Stimulated activated memory B cell treated with anti-CD40 and anti-IgM and Interleukin-4, amounts not matched to agents 10 μg/mL and 1 μg/mL and 100 μg/mL, for 72 hours (primary cell): ENCODE measurements around the gene FASTK.

Experiments used
- ATAC-seq: fragments of 150-1000 bp; cut with Tn5 transposase; 2 replicates; pipeline ENCODE4 v1.10.0; 2021
- H3K27ac Mint-ChIP-seq: one replicate; pipeline ENCODE4 v1.8.0; 2022; ENCODE audit warnings: mild to moderate bottlenecking, mixed read lengths
- H3K27me3 Mint-ChIP-seq: one replicate; pipeline ENCODE4 v1.8.0; 2022; ENCODE audit warnings: mixed read lengths
- H3K36me3 Mint-ChIP-seq: one replicate; pipeline ENCODE4 v1.8.0; 2022; ENCODE audit warnings: mixed read lengths
- H3K4me1 Mint-ChIP-seq: one replicate; pipeline ENCODE4 v1.8.0; 2022; ENCODE audit warnings: mixed read lengths
- H3K4me3 Mint-ChIP-seq: one replicate; pipeline ENCODE4 v1.8.0; 2022; ENCODE audit warnings: mild to moderate bottlenecking, moderate library complexity, mixed read lengths
- H3K9me3 Mint-ChIP-seq: one replicate; pipeline ENCODE4 v1.8.0; 2022; ENCODE audit warnings: mixed read lengths

The FASTK gene

DNA sequence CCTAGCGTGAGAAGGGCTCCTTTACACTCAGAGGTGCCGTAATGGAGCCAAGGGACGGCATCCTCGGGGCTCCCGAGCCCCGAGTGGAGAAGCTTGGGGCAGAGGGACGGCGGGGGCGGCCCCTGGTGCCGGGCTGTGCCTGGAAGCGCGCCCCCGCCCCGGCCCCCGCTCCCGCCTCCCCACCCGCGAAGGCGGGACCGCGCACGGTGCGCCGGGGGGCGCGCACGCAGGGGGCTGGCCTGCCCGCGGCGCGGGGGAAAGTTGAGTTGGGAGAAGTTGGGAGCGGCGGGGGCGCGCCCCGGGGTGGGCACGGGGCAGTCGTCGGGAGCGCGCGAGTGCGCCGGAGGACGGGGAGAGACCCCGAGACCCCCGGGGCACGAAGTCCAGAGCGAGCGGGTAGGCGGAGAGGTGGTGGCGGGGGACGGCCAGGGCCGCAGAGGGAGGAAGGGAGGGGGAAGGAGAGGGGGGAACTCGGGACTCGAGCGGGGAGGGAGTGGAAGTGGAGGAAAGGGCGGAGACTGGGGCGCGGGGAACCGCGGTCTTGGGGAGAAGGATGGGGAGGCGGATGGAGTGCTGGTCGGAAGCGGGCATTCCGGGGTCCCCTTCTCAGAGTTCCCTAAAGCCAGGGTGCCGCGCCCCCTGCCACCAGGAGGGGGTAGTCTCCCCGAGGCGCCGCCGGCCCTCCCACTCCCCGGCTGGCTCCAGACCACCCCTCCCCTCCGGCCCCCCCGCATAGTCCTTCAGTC is 21.1 kb downstream of the FASTK start, which contains the start of gene SLC4A2:
Gene SLC4A2, plus strand, starts transcription at position 223 of the 746 bp plus-strand sequence. CDS start 2,399 bp downstream, outside the sequence.
- peak; percentile 62 for ATAC-seq
- Mint-ChIP-seq H3K9me3 (no peaks in the 10 kb centered on the region), H3K4me3 (peak within 1 kb of the TSS; percentile 88), H3K27ac (peak within 1 kb of the TSS; percentile 86), H3K27me3 (no peaks in the 10 kb centered on the region), H3K36me3 (peaks cover 19% of the 10 kb centered on the region), H3K4me1 (peaks cover 46% of the 10 kb centered on the region)

DNA sequence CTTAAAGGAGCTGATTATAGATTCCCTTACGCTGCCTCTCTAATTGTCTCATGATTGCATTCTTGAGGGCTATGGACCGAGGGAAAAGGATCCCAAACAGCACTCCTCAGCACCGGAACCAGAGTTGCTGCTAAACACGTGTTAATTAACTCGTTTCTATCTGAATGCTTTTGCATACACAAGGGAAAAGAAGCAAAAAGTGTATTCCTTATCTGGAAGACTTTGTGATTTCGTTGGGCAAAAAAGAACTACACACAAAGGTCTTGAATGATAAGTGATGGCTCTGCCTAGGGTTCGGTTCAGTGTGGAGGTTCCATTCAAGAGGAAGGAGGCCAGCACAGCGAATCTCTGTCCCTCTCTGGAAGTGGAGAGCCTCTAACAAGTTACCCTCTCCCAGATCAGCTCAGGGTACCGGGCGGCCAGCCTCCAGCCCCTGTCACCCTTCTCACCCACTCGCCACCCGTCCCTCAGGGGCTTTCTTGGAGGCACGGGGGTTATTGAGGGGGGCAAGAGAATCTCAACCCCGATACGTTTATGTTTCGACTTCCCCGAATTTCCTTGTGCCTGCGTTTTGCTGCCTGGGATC is 21.7 kb downstream of the FASTK start:
- ATAC-seq, result no peak
- peaks cover 46% of the 10 kb centered on the region for H3K4me1 Mint-ChIP-seq
- H3K9me3 Mint-ChIP-seq, result no peaks in the 10 kb centered on the region
- peaks cover 20% of the 10 kb centered on the region for H3K36me3 Mint-ChIP-seq
- H3K4me3 Mint-ChIP-seq, result peak overlapping the region; percentile 88
- H3K27me3 Mint-ChIP-seq, result no peaks in the 10 kb centered on the region
- peak overlapping the region; percentile 86 for H3K27ac Mint-ChIP-seq

DNA sequence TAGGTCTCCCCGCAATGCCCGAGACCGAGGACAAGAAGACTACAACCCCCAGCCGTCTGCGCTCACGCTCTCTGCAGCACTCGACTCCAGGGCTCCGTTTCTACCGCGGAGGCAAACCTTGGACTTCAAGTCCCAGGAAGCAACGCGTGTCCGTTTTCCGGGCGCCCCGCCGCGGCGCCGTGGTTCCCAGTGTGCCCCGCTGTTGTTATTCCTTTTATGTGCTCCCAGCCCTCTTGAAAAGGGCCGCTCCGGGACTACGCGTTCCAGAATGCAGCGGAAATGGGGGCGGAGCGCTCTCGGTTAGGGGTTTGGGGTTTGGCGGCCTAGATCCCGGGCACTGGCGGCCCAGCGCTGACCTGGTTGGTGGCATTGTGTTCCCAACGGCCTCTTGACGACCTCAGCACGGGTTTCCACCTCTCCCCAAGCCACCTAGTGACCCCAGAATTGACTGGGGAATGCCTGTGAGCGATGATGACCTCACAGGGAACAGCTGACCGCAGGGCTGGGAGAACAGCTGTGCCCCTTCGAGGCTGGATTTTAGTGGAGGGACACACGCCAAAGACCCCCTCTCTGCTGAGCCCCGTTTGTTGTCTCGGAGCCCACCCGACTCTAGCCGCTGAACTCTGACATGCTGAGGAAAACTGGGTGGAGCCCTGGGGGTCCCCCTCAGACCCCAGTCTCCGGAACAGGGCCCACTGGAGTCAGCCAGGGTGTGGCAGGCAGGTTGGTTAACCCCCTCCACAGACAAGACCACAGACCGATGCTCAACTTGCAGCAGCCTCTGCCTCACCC is 22.4 kb downstream of the FASTK start:
- Mint-ChIP-seq H3K27ac (peak overlapping the region; percentile 86), H3K9me3 (no peaks in the 10 kb centered on the region), H3K27me3 (no peaks in the 10 kb centered on the region), H3K4me1 (peaks cover 46% of the 10 kb centered on the region), H3K4me3 (peak overlapping the region; percentile 88), H3K36me3 (peaks cover 23% of the 10 kb centered on the region)
- peak; percentile 95 for ATAC-seq

DNA sequence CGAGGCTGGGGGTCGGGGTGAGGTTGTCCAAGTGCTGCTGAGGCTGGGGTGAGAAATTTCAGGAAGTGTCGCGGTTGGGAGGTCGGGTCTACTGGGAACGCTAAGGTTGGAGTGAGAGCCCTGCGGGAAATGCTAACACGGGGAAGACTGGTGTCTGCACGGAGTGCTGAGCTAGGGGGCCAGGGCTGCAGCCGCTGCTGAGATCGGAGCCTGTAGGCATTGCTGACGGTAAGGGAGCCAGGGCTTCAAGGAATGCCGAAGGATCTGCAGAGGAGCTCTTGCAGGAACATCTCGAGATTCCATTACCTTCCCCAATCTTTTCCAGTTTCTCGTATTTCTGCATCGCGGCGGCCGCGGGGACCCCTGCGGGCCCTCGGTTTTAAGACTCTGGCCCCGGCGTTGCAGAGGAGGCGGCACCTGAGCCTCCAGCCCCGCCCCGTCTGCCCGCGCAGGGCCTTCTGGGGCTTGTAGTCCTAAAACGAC is 23.1 kb downstream of the FASTK start, which contains the start of gene CDK5:
Gene CDK5, minus strand, starts transcription at position 392 of the 483 bp plus-strand sequence. Its CDS starts 49 bp downstream, at position 343.
- no peaks in the 10 kb centered on the region for H3K9me3 Mint-ChIP-seq
- peak within 1 kb of the TSS; percentile 86 for H3K27ac Mint-ChIP-seq
- peaks cover 46% of the 10 kb centered on the region for H3K4me1 Mint-ChIP-seq
- peak; percentile 0 for ATAC-seq
- peaks cover 5% of the 10 kb centered on the region for H3K27me3 Mint-ChIP-seq
- H3K36me3 Mint-ChIP-seq, result peaks cover 28% of the 10 kb centered on the region
- peak within 1 kb of the TSS; percentile 88 for H3K4me3 Mint-ChIP-seq

DNA sequence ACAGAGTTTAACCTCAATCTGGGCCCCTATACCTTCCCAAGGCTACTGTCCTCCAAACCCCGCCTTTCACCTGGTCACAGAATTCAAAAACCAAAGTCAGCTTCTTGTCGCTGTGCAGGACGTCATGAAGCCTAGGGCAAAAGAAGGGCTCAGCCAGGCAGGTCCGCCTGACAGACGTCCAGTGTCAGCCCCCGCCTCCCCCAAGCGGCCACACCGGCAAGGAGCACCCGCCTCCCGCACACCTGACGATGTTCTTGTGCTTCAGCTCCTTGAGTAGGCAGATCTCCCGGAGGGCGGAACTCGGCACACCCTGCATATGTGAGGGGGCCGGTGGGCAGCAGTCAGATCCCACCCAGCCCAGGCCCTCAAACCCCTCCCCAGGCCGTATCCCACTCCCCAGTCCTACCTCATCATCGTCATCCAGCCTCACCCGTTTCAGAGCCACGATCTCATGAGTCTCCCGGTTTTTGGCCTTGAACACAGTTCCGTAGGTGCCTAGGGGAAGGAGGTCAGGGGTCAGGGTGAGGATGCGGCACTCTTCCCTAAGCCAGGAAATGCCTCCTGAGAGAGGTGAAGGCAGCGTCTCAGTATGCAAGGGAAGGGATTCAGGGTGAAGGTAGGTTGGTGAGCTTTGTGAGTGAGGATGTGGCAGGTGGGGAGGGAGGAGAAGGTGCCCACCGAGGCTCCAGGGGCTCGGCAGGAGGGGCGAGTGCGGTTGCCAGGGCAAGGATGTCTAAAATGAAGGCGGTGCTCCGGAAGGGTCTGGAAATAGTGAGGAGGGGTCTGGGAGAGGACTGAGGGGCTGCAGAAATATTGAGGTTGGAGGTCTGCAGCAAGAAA is 23.7 kb downstream of the FASTK start:
- H3K9me3 Mint-ChIP-seq, result no peaks in the 10 kb centered on the region
- peaks cover 11% of the 10 kb centered on the region for H3K27me3 Mint-ChIP-seq
- no peak for ATAC-seq
- H3K36me3 Mint-ChIP-seq, result peaks cover 31% of the 10 kb centered on the region
- H3K4me1 Mint-ChIP-seq, result peaks cover 45% of the 10 kb centered on the region
- peak overlapping the region; percentile 88 for H3K4me3 Mint-ChIP-seq
- H3K27ac Mint-ChIP-seq, result peak overlapping the region; percentile 86

DNA sequence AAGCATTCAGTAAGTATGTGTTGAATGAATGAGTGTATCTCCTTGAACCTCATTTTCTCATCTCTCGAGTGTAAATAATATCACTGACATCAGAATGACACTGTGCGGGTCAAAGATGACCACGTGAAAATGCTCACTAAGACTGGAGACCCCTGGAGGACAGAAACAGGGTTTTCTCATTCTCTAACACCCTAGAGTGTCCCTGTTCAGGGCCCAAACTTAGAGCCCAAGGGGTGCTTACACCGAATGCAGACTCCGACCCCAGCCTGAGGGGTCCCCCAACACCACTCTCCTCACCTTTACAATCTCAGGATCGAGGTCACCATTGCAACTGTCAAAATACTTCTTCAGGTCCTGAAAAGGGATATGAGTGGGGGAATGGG is 24.3 kb downstream of the FASTK start:
- H3K4me1 Mint-ChIP-seq, result peaks cover 44% of the 10 kb centered on the region

DNA sequence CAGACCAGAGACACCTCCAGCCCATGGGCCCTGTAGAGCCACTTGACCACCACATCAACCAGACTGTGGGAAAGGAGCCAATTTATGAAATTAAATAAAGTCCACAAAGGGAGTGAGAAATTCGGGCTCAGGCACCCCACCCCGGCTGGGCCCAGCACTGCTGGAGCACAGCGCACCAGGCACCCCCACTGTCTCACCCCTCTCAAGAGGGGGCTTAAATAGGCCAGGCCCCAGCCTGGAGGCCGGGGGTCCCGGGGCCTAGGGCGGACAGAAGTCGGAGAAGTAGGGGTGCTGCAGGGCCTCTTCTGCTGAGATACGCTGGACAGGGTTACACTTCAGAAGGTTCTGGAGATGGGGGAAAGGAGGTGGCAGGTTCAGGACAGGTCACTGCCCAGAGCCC is 26.9 kb downstream of the FASTK start:
- Mint-ChIP-seq H3K27ac (no peak overlapping the region), H3K36me3 (peaks cover 31% of the 10 kb centered on the region), H3K27me3 (peaks cover 27% of the 10 kb centered on the region), H3K4me3 (no peak overlapping the region), H3K4me1 (peaks cover 25% of the 10 kb centered on the region), H3K9me3 (no peaks in the 10 kb centered on the region)
- ATAC-seq, result no peak

More for the DNA sequence above, 24.3 kb downstream of the FASTK start:
- Mint-ChIP-seq H3K9me3 (no peaks in the 10 kb centered on the region), H3K27me3 (peaks cover 16% of the 10 kb centered on the region), H3K36me3 (peaks cover 31% of the 10 kb centered on the region), H3K27ac (no peak overlapping the region), H3K4me3 (peak overlapping the region; percentile 88)
- ATAC-seq, result no peak

DNA sequence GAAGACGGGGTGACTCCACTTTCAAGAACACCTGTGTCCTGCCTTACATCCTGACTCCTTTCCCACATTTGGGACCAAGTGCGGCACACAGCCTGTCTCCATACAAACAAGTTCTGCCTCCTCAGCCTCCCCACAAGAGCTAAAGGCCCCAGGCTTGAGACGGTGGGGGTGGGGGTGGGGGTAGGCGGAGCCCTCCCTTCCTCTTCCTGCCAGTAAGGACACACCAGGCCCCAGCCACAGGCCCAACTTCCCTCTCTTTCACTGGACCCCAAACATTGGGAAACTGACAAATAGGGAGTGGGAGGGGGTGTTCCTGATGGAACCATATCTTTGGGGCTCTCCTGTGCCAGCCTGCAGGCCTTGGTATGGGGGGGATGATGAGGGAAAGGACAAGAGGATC is 27.5 kb downstream of the FASTK start:
- H3K27ac Mint-ChIP-seq, result no peak overlapping the region
- no peak overlapping the region for H3K4me3 Mint-ChIP-seq
- no peaks in the 10 kb centered on the region for H3K9me3 Mint-ChIP-seq
- H3K4me1 Mint-ChIP-seq, result peaks cover 23% of the 10 kb centered on the region
- H3K36me3 Mint-ChIP-seq, result peaks cover 31% of the 10 kb centered on the region
- no peak for ATAC-seq
- peaks cover 27% of the 10 kb centered on the region for H3K27me3 Mint-ChIP-seq

DNA sequence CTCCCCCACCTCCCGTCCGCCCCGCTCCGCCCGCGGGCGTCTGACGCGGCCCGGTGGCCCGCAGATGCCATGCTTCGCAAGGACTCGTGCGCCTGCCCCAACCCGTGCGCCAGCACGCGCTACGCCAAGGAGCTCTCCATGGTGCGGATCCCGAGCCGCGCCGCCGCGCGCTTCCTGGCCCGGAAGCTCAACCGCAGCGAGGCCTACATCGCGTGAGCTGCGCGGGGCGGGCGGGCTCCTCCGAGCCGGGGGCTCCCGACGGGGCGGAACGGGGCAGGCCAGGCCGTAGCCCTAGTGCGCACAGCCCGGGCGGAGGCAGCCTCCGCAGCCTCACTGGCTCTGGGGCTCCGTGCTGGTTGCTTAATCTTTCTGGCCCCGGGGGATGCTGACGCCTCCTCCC is 29.5 kb downstream of the FASTK start:
- no peak overlapping the region for H3K4me3 Mint-ChIP-seq
- H3K27ac Mint-ChIP-seq, result no peak overlapping the region

DNA sequence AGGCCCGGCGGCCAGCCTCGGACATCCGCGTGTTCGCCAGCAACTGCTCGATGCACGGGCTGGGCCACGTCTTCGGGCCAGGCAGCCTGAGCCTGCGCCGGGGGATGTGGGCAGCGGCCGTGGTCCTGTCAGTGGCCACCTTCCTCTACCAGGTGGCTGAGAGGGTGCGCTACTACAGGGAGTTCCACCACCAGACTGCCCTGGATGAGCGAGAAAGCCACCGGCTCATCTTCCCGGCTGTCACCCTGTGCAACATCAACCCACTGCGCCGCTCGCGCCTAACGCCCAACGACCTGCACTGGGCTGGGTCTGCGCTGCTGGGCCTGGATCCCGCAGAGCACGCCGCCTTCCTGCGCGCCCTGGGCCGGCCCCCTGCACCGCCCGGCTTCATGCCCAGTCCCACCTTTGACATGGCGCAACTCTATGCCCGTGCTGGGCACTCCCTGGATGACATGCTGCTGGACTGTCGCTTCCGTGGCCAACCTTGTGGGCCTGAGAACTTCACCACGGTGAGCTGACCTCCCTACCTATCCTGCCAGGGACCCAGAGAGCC is 31.6 kb downstream of the FASTK start:
- Mint-ChIP-seq H3K36me3 (peaks cover 21% of the 10 kb centered on the region), H3K27me3 (peaks cover 27% of the 10 kb centered on the region), H3K27ac (no peak overlapping the region), H3K4me3 (no peak overlapping the region), H3K4me1 (peaks cover 10% of the 10 kb centered on the region), H3K9me3 (no peaks in the 10 kb centered on the region)
- no peak for ATAC-seq

More for the DNA sequence above, 29.5 kb downstream of the FASTK start:
- Mint-ChIP-seq H3K36me3 (peaks cover 31% of the 10 kb centered on the region), H3K9me3 (no peaks in the 10 kb centered on the region), H3K4me1 (peaks cover 10% of the 10 kb centered on the region), H3K27me3 (peaks cover 27% of the 10 kb centered on the region)
- ATAC-seq, result peak; percentile 14

DNA sequence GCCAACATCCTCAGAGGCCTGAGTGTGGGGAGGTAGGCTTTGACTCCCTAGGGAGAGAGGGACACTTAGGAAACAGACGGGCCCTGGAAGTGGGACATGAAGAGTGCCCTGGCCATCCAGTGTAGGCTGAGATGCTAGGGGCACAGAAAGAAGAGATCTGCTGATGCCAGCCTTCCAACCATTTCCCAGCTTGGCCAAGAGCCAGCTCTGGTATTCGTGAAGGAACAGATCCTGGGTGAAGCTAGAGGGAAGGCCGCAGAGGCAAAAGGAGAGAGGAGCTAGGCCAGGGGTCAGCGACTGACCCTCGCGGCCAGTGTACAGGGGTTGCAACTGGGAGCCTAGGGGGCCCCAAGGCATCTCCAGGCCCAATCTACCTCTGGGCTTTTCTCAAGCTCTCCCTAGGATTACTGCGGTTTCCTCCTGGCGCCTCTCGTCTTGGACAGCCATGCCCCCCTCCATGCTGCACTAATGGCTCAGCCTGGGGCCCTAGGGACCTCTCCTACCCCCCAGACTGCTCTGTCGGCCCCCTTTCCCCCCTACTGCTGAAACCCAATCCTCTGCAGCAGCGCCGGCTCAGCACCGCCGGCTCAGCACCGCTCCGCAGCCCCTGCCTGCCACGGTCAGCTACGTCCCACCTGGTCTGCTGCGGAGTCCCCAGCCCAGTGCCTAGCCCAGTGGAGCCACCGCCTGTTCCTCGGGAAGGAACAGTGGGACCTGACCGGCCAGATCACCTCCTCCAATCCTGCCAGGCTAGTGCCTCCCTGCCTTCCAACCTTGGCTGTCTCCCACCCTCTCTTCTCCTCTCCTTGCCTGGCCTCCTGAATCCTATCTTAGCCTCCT is 32.4 kb downstream of the FASTK start, which contains the start of gene ASIC3:
Gene ASIC3, plus strand, starts transcription at position 556 of the 840 bp plus-strand sequence. CDS start 355 bp downstream, outside the sequence.
- ATAC-seq, result no peak
- H3K4me3 Mint-ChIP-seq, result no peak within 1 kb of the TSS
- peaks cover 15% of the 10 kb centered on the region for H3K36me3 Mint-ChIP-seq
- no peaks in the 10 kb centered on the region for H3K9me3 Mint-ChIP-seq
- H3K4me1 Mint-ChIP-seq, result peaks cover 10% of the 10 kb centered on the region
- H3K27ac Mint-ChIP-seq, result no peak within 1 kb of the TSS
- H3K27me3 Mint-ChIP-seq, result peaks cover 27% of the 10 kb centered on the region

DNA sequence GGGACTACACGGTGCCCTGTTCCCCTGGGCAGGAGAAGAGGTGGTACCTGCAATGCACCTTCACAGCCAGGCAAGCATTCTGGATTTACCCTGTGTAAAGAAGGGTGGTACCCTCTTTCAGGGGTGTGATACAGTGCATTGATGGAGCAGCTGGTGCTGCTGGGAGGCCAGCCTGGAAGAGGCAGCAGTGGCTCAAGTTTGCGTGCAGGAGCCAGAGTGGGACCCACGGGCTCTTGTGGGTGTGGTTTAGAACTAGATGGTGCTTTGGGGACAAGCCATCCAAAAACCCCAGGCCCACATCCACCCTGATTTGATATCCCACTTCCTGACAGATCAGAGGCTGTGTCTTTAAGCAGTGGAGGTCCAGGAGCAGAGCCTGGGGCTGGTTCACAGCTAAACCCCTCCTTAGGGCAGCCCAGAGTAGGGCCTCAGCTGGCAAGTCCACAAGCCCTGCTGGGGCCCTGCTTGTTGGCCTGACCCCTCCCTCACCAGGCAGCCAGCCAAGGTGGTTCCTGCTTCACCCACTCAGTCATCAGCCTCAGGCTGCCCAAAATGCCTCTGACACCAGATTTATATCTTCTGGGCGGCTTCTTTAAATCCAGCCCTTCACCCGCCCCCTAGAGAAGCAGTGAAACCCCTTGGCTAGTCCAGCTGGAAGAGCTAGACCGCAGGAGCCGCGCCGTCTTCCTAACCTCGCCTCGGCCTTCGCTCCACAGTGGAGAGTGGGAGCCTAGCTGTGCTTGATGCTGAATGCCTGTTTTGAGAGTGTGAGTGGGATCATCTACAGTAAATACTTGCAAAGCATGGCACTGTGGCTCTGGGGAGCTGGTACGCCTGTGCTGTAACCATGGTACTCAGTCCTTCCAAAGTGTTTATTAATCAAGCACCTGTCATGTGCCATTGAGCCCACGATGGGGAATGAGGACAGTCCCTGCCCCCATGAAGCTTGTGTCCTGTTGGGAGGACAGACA is 33.7 kb downstream of the FASTK start:
- Mint-ChIP-seq H3K4me1 (peaks cover 10% of the 10 kb centered on the region), H3K27ac (no peak overlapping the region), H3K4me3 (no peak overlapping the region), H3K9me3 (no peaks in the 10 kb centered on the region), H3K27me3 (peaks cover 15% of the 10 kb centered on the region), H3K36me3 (peaks cover 8% of the 10 kb centered on the region)
- no peak for ATAC-seq
